Non-pigmented ciliary epithelial cell (primary cell): ENCODE data around the gene APBB2.

ENCODE experiments used
- DNase-seq: peaks from one replicate; pipeline ENCODE4 v3.0.0-alpha.2; 2010; ENCODE audit warnings: low read depth

The APBB2 gene

DNA sequence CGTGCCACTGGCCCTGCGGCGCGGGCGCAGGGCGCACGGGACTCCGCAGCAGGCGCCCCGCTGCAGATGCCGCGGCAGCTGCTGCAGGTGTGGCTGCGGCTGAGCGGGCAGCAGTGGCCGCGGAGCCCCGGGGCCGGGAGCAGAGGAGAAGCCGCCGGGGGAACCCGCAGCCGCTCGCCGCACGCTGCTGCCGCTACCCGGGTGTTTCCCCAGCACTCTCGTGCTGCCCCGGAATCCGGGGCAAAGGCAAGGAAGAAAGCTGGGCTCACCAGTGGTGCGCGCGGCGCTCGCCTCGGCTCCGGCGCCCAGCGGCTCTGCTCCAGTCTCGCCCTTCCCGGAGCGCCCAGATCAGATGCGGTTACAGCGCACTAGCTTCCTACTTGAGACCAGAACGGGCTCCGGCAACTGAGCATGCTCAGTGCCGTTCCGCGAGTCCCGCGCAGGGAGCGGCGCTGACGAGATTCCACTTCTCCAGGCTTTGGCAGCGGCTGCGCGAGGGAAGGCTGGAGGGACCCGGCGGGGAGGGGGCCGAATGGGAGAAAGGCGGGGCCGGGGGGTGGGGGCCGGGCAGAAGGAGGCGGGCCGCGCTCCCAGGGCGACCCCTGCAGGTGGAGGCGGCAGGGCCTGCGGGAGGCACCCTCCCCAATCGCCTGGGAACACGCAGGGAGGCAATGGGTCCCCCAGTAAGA is at the start of gene APBB2:
Gene APBB2 (minus strand): TSS at position 407 of the 689 bp plus-strand sequence. CDS start 181,288 bp downstream, outside the sequence.
- DNase-seq, result peak; percentile 83

DNA sequence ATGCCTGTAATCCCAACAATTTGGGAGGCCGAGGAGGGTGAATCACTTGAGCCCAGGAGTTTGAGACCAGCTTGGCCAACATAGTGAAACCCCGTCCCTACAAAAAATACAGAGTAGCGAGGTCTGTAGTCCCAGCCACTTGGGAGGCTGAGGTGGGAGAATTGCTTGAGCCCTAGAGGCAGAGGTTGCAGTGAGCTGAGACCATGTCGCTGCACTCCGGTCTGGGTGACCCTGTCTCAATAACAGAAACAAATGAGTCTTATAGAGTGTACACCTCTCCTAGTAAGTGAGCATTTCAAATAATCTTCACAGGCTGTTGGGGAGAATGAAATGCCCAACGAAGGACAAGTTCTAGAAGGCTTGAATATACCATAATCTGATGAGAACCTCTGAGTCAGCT is 47.9 kb upstream of the APBB2 start:
- DNase-seq, result no peak

DNA sequence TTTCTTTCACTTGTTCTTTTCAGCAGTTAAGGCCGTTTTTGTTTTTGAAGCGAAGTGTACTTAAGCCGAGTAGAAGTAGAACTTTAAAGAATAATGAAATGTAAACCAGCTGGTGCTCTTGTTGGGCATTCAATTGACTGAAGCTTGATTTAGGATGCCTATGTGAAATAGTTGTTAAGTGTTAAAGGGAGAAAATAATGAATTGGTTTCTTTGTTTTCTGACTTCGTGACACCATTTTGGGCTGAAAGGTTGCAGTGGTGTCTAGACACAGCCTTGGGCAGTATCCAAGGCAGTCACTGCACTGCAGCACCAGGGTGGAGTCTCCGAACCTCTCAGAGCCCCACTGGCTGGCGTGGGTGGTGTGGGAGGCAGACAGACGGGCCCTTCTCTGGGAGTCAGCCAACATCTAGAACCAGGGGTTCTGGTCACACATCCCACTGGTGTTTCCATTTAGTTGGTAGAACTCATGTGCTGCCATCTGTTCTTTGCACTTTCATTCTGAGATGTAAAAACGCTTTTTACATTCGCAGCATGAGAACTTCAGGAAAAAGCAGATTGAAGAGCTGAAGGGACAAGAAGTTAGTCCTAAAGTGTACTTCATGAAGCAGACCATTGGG is 45.9 kb upstream of the APBB2 start:
- DNase-seq, result no peak

DNA sequence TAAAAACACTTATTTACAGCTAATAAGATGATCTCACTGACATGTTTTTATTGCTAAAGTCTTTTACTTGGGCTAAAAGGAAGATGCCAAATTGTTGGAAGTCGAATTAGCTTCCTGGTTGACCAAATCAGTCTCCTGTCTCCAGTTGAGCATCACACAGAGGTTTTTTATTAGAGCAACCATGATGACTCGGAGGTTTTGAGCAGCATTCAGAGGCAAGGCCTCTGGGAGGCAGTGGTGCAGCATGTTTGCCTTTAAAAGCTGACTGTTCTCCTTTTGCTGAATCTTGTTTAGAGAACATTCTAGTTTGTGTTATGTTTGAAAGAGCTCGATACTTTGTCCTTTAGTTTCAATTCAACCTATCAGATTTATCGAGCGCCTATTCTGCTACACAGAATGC is 44.4 kb upstream of the APBB2 start:
- no peak for DNase-seq

DNA sequence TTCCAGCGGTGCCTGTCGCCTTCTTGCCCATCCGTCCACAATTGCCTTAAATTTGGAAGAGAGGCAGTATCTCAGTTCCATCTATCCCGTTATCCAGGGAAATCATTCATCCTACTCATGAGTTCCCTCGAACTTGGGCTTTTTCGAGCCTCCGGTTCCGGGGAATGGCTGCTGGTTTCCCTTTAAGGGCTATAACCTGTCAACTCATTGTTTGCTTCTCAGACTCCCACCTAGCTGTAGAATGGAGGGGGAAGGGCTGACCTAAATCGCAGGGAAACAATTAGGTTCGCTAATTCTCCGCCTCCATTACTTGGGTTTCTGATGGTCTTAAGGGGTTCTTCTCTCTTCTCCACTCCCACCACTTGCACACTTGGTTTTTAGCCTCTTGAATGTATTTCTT is 43.6 kb upstream of the APBB2 start:
- no peak for DNase-seq

DNA sequence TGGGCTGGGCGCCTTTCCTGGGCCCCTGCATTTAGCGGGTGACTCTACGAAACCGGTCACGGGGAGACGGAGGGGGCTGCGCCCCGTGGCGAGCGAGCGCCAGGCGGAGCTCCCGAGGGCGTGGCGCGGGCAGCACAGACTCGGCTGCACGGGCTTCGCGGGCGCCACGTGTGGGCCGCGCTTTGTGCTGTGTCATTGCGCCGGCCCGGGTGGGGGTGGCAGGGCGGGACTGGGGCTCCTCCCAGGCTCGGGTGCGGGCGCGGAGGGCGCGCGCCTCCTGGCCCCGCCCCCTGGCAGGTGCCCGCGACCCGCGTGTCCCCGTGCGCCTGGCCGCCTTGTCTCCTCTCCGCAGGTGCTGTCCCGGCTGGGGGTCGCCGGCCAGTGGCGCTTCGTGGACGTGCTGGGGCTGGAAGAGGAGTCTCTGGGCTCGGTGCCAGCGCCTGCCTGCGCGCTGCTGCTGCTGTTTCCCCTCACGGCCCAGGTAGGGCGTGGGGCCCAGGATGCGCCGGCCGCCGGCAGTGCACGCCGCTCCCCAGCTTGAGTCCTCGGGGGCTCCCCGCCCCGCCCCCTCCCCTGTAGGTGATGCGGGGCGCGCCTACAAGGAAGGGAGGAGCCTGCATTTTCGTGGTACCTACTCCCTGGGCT is 43.0 kb upstream of the APBB2 start:
- DNase-seq, result no peak

DNA sequence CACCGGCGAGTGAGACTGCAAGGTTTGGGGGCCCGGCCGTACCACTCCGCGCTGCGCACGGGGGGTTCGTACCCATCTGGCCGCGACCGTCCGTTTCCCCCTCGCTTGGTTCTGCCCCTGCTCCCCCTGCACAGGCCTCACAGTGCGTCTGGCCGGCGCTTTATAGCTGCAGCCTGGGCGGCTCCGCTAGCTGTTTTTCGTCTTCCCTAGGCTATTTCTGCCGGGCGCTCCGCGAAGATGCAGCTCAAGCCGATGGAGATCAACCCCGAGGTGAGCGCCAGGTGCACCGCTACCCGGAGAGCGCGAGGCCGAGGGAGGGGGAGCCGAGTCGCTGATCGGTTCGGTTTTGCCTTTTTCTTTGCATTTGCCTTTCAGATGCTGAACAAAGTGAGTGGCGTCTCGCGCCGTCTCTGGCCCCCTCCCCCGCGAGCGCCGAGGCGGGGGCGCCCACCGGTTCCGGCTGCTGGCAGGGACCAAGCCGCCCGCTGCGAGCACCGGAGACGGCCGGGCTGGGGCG is 42.5 kb upstream of the APBB2 start, which contains the start of gene UCHL1:
Gene UCHL1 (plus strand): TSS at position 189 of the 517 bp plus-strand sequence. CDS start 49 bp downstream, at position 238.
- DNase-seq, result peak; percentile 76

DNA sequence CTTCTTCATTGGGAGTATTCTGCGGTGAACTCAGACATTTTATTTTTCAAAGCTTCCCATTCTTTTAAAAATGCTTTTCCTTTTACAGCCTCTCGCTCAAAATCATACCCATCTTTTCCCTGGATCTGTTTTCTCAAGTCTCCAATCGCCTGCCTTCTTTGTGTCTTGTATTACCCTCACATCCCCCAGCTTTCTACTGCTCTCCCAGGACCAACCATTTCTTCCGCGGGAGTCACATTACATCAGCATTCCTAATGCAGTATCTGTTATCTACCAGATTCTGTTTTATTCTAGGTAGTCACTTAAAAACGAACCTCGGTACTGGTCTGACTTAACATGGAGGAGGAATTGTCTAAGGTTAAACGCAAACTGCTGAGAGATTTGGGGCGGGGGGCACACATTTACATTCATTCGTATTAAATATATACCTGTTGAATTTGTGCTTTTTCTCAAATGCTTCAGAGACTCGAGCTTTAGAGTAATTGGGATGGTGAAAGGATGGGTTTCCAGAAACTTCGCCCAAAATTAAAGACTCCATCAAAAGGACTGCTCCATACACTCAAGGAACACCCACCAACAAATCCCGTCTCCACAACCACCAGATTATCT is 41.9 kb upstream of the APBB2 start:
- DNase-seq, result no peak

DNA sequence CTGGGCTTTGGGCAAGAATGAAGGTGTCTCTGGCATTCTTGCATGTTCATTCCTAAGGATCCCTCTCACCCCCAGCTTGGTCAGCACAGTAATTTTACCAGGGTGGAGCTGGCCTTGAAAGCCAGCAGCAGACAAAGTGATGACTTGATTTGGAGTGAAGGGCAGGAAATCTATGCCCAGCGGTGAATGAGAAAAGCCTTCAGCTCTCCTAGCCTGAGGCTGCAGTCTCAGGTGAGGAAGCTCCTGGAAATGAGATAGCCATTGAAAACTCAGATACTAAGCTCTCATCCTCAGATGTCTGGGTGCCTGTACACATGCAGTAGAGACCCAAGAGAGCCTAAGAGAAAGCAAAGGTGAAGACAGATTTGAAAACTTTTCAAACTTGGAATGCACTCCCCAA is 31.6 kb upstream of the APBB2 start:
- no peak for DNase-seq

DNA sequence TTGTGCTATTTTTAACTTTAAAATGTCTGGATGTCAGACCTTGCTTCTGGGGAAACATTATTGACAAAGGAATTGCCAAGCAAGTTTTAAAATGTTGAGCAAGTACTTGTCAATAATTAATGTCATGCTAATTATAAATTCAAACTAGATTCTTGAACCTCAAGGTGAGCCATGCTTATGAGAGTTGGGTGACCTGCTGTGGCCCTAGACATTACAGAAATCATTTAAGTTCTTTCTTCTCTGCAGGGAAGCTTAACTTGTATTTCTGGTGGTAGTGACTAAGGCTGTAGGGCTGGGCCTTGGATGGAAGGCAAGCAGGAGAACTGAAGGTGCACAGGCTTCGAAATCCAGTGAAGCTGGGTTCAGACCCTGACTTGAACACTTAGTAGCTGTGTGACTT is 27.6 kb upstream of the APBB2 start:
- no peak for DNase-seq

DNA sequence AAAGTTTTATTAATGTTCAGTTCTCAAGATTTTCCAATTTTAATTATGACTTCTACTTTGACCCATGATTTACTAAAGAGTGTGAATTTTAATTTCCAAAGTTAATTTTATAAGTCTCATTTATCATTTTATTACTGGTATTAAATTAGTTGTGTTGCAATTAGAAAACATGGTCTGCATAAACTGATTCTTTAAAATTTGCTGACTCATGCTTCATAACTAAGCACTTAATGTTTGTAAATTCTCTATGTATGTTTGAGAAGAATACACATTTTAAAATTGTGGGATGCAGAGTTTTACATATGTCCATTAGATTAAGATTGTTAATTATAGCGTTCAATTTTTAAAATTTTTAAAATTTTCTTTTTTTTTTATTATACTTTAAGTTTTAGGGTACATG is 22.2 kb upstream of the APBB2 start:
- DNase-seq, result no peak

DNA sequence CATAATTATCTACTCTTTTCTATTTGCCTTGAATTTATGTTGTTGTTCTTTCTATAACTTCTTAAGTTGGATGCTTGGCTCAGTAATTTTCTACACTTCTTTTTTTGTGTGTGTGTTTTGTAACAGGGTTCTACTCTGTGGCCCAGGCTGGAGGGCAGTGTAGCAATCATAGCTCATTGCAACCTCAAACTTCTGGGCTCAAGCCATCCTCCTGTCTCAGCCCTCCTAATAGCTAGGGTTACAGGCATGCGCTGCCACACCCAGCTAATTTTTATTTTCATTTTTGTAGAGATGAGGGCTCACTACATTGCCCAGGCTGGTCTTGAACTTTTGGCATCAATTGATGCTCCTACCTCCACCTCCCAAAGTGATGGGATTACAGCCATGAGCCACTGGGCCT is 21.7 kb upstream of the APBB2 start:
- no peak for DNase-seq

DNA sequence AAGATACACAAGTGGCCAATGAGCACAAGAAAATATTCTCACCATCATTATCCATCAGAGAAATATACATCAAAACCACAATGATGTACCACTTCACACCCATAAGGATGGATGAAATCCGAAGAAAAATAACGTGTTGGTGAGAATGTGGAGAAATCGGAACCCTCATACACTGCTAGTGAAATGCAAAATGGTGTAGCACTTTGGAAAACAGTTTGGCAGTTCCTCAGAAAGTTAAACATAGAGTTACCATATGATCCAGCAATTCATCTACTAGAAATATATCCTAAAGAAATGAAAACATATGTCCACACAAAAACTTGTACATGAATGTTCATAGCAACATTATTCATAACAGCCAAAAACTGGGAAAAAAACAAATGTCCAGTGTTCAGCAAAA is 18.5 kb upstream of the APBB2 start:
- DNase-seq, result no peak

DNA sequence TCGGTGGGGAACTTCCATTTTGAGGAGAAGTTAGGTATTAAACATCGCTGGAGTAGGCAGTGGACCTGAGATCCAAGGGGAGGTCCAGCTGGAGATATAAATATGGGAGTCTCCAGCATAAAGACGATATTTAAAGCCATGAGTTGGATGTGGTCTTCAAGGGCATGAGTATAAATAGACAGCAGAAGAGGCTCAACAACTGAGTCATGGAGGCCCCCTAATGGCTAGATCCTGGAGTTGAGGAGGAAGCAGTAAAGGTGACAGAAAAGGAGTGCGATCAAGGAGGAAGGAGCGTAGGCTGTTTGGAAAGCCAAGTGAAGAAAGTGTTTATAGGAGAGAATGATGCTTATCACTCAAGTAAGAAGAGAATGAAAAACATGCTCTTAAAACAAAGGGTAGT is 18.1 kb upstream of the APBB2 start:
- no peak for DNase-seq

DNA sequence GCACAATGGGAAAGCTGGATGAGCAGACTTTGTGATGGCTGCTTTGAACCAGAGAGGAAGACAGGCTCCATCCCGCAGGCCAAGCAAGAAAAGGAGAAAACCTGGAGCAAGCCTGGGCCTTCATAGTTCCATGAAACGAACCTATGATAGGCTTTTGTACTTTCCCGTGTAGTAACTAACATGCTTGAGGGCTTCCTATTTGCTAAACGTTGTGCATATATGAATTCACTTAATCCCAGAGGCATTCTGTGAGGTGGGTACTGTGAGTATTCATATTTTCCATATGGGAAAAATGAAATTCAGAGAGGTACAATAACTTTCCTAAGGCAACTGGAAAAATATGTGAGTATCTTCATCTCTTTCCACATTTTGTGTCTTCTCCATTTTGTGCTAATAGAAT is 13.6 kb upstream of the APBB2 start:
- no peak for DNase-seq

DNA sequence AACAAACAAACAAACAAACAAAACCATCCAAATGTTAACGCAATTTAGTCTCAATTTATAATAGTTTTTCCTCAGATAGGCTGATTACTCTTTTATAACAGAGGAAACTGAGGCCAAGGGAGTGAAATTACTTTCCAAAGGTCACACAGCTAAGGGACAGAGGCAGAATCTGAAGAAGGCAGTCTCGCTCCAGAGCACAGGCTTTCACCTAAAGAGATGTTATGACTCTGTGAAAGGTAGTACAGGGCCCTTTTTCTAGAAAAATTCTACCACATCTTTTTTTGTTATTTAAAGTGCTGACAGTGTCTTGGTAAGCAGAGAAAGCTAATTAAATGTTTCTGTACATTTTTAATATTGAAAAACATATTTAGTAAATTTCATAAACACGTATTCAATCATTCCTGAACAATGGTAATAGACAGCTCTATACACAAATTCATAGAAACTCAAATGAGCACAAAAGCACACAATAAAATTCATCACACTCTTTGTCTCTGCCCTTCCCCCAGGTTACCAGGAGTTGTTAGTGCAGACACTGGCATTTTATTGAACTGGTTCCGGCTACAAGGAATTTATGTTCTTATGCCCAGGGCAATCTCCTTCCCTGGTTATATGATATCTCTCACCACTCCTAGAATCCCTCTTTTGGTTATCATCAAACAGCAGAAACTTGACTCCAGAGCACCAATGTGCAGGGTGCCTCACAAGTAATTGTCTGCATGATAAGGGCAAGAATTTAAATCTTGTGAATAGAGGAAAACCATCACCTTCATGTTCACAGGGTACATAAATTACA is 7.7 kb upstream of the APBB2 start:
- DNase-seq, result no peak

DNA sequence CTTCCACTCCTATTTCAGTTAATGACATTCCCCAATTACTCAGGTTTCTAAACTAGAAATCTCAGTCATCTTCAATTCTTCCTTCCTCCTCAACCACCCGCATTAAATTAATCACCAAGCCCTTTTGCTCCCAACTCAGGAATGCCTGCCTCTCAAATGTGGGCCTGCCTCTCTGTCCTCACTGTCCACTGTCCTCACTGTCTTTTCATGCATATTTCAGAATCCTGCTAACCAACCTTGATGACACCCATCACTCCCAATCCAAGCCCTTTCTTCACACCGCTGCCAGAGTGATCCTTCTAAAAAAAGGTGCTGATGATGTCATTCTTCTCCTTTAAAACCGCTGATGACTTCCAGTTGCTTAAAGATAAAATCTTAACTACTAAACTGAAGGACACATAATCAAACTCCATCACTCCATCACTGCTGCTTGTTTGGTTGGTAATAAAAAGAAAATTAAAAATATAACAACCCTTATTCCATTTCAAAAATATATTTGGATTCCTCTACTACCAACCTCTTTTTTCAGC is 5.1 kb upstream of the APBB2 start:
- DNase-seq, result no peak

DNA sequence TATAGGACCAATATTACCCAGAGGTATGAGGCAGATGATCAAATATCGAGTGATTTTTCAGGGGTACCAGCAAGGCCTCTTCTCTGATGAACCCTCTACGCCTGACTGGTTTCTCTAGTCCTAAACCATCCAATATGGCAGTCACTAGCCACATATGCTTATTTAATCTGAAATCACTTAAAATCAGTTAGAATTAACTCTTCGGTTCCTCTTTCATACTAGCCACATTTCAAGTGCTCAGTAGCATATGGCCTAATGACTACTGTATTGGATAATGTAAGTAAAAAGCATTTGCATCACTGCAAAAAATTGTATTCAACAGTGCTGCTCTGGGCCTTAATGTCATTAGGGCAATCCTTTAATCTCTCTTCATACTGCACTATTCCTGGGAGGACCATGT is 4.4 kb upstream of the APBB2 start:
- DNase-seq, result no peak

DNA sequence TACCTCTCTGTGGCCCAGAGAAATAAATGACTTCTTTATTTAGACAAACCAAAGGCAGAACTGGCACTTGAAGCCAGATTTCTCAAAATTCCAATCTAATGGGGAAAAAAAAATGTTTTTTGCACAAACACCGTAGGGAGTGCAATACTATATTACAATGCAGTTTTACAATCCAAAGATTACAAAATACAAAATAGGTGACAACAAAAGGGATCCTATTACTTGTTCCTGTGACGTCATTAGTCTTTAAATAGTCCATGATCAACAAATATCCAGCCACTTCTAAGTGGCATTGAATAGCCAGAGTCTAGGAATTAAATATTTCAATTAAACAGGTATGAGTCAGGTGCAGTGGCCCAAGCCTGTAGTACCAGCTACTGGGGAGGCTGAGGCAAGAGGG is 3.0 kb upstream of the APBB2 start:
- DNase-seq, result no peak

DNA sequence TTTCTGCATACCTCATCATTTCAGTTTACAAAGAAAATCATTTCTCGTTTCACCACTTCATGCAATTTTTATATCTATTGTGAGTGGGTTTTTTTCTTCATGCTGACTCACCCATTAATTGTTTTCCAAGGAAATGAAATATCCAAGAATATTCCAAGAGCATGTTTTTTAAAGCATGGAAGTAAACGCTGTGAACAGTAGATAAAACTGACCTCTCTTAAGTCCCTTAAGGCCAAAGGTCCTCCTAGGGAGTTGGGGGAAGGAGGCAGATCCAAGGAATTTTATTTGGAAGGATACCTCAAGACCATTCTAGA is 2.6 kb upstream of the APBB2 start:
- no peak for DNase-seq

DNA sequence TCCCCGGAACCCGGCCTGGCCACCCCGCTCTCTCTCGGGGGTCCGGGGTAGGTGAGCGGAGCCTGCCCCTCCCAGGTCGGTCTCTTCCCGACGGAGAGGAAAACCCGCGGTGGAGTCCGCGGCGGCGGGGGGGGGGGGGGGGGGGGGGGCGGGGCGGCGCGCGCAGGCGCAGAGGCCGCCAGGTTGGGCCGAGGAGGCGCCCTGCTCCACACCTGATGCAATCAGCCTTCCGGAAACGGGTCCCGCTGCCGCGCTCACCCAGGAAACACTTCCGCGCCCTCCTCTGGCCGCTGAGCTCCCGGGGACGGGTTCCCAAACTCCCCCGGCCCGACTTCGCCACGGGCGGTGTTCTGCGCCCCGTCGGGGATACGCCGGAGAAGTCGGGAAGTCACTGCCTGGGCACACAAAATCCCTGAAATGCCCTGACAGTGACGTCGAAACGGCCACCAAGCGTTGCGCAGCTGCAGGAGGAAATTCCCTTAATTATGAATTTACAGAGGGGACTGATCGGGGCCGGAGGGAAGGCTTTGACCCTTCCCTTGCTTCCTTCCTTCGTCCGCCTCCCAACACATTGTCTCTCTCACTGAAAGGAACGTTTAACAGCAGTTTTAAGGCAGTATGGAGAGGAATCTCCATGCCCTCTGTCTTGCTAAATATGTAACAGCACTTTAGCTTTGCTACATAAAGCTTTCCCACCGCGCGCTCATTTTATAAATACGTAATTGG is 2.1 kb upstream of the APBB2 start:
- no peak for DNase-seq
